OCI-LY1 (cell line): Measurements from ENCODE around the gene CD300LB.

Experiments used
- H2AFZ ChIP-seq: fragments of 200-600 bp; sonication (generic), shearing (Covaris generic); 2 replicates; pipeline ENCODE4 v1.6.0; 2014; ENCODE audit warnings: antibody characterized with exemption, mild to moderate bottlenecking, low read length
- H3F3A ChIP-seq: fragments of 200-600 bp; sonication (generic), shearing (Covaris generic); 2 replicates; pipeline ENCODE4 v1.6.0; 2014; ENCODE audit warnings: mild to moderate bottlenecking, antibody characterized with exemption, low read length, moderate library complexity; ENCODE audit not compliant: insufficient read depth
- H3K27ac ChIP-seq: fragments of 200-600 bp; sonication (generic); 2 replicates; pipeline ENCODE4 v1.5.1; 2014; ENCODE audit warnings: low read length, mixed run types, mild to moderate bottlenecking, low read depth; ENCODE audit not compliant: poor library complexity, severe bottlenecking
- H3K27me3 ChIP-seq: fragments of 200-600 bp; sonication (generic); 2 replicates; pipeline ENCODE4 v1.6.0; 2014; ENCODE audit warnings: antibody characterized with exemption, mild to moderate bottlenecking, low read length, moderate library complexity; ENCODE audit not compliant: insufficient read depth
- H3K36me3 ChIP-seq: fragments of 200-600 bp; sonication (generic); 2 replicates; pipeline ENCODE4 v1.6.1; 2014; ENCODE audit warnings: mild to moderate bottlenecking, antibody characterized with exemption, low read length, moderate library complexity, mixed read lengths; ENCODE audit not compliant: insufficient read depth
- H3K4me1 ChIP-seq: fragments of 200-600 bp; sonication (generic); 2 replicates; pipeline ENCODE4 v1.5.1; 2014; ENCODE audit warnings: mild to moderate bottlenecking, low read length, moderate library complexity; ENCODE audit not compliant: insufficient read depth, severe bottlenecking
- H3K4me2 ChIP-seq: fragments of 200-600 bp; sonication (generic), shearing (Covaris generic); 2 replicates; pipeline ENCODE4 v1.6.1; 2014; ENCODE audit warnings: low read length
- H3K4me3 ChIP-seq: fragments of 200-600 bp; sonication (generic); 2 replicates; pipeline ENCODE4 v1.5.1; 2014; ENCODE audit warnings: low read length, low read depth, mild to moderate bottlenecking, mixed read lengths; ENCODE audit not compliant: poor library complexity, severe bottlenecking
- H3K79me2 ChIP-seq: fragments of 200-600 bp; shearing (Covaris generic); 2 replicates; pipeline ENCODE4 v1.6.1; 2016; ENCODE audit warnings: mixed run types, low read length, mixed read lengths; ENCODE audit not compliant: insufficient read depth
- H3K9ac ChIP-seq: fragments of 200-600 bp; sonication (generic), shearing (Covaris generic); 2 replicates; pipeline ENCODE4 v1.6.1; 2014; ENCODE audit warnings: mild to moderate bottlenecking, low read length, mixed read lengths
- H3K9me2 ChIP-seq: fragments of 200-600 bp; sonication (generic), shearing (Covaris generic); 2 replicates; pipeline ENCODE4 v1.6.1; 2014; ENCODE audit warnings: low read depth, mild to moderate bottlenecking, low read length, mixed read lengths
- H3K9me3 ChIP-seq: fragments of 200-600 bp; shearing (Covaris generic); 2 replicates; pipeline ENCODE4 v1.6.1; 2014; ENCODE audit warnings: low read length, mixed read lengths
- H4K20me1 ChIP-seq: fragments of 200-600 bp; sonication (generic), shearing (Covaris generic); 2 replicates; pipeline ENCODE4 v1.6.0; 2016; ENCODE audit warnings: mild to moderate bottlenecking, low read length; ENCODE audit not compliant: insufficient read depth
- EZH2 ChIP-seq: fragments of 200-600 bp; sonication (generic), shearing (Covaris generic); IDR thresholded peaks from 2 replicates; pipeline ENCODE4 v1.8.0; 2017; ENCODE audit warnings: borderline replicate concordance, mixed run types, mild to moderate bottlenecking, antibody characterized with exemption, low read length, moderate library complexity, mixed read lengths
- TF ChIP-seq, protein P1 (sequence below): fragments of 200-600 bp; sonication (generic), shearing (Covaris generic); IDR thresholded peaks from 2 replicates; pipeline ENCODE4 v1.5.1; 2017; ENCODE audit warnings: mild to moderate bottlenecking, antibody characterized with exemption, low read length, moderate library complexity, mixed read lengths

Gene CD300LB

GRCh38 chr17:74569020-74570003 is 38.0 kb upstream of the CD300LB start:
- Histone ChIP-seq H3F3A (no peaks in the 10 kb centered on the region), H2AFZ (no peak overlapping the region), H3K27me3 (no peaks in the 10 kb centered on the region), H3K9me3 (no peaks in the 10 kb centered on the region), H3K4me2 (no peak overlapping the region), H3K9ac (no peak overlapping the region), H3K9me2 (no peaks in the 10 kb centered on the region), H3K36me3 (no peaks in the 10 kb centered on the region), H3K4me3 (no peak overlapping the region), H3K27ac (no peak overlapping the region), H3K4me1 (no peaks in the 10 kb centered on the region), H3K79me2 (no peaks in the 10 kb centered on the region), H4K20me1 (no peaks in the 10 kb centered on the region)
- no peak for TF ChIP-seq EZH2
- TF ChIP-seq, protein P1, sequence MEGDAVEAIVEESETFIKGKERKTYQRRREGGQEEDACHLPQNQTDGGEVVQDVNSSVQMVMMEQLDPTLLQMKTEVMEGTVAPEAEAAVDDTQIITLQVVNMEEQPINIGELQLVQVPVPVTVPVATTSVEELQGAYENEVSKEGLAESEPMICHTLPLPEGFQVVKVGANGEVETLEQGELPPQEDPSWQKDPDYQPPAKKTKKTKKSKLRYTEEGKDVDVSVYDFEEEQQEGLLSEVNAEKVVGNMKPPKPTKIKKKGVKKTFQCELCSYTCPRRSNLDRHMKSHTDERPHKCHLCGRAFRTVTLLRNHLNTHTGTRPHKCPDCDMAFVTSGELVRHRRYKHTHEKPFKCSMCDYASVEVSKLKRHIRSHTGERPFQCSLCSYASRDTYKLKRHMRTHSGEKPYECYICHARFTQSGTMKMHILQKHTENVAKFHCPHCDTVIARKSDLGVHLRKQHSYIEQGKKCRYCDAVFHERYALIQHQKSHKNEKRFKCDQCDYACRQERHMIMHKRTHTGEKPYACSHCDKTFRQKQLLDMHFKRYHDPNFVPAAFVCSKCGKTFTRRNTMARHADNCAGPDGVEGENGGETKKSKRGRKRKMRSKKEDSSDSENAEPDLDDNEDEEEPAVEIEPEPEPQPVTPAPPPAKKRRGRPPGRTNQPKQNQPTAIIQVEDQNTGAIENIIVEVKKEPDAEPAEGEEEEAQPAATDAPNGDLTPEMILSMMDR = no peak

DNA sequence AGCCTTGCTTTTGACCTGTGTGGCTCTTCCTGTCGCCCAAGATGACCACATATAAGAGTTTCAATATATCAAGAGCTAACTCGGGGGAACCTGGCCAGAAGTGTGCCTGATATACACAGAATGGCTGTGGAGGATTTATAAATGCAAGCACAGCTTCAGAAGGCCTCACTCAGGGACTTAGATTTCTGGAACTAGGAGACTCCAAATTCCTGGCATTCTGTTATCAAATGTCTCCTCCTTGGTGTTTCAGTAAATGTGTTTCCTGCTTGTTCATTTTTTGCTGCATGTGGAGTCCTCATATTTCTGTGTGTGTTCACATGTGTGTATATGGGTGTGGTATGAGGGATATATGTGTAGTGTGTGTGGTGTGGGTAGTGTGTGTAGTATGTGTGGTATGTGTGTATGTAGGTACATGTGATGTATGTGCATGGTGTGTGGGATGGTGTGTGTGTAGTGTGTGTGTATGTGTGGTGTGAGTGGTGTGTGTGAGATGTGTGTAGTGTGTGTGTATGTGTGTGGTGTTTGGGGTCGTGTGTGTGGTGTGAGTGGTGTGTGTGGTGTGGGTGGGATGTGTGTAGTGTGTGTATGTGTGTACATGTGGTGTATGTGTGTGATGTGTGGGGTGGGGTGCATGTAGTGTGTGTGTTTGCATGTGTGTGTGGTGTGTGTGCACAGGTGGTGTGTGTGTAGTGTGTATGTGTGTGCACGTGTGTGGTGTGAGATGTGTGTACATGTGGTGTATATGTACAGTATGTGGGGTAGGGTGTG is 37.0 kb upstream of the CD300LB start:
- H3K27ac ChIP-seq = no peak overlapping the region
- H3K4me1 ChIP-seq = no peaks in the 10 kb centered on the region
- no peak overlapping the region for H3K9ac ChIP-seq

DNA sequence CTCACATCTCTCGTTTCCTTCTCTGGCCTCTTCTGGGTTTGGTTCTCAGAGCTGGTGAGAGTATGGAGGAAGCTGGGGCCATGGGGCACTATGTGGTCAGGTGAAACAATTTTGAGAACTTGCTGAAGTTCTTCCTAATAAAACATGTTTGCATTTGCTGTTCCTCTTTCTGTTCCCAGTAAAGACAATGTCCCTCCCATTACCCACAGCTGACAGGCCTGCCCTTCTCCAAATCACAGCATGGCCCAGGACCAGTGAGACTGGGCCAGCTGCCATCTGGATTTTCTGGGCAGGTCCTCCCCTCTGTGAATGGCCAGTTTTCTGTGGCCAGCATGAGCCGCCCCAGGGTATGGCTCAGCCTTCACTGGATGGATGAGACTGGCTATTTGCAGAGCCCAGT is 36.1 kb upstream of the CD300LB start, which contains the start of gene CD300H:
TSS of gene CD300H (minus strand) at position 113 of the 400 bp plus-strand sequence.
- no peak within 1 kb of the TSS for H3K9ac ChIP-seq
- H3K27ac ChIP-seq = no peak within 1 kb of the TSS
- H3K27me3 ChIP-seq = no peaks in the 10 kb centered on the region
- H3K4me3 ChIP-seq = no peak within 1 kb of the TSS
- no peaks in the 10 kb centered on the region for H3K9me3 ChIP-seq
- no peak within 1 kb of the TSS for H2AFZ ChIP-seq
- no peaks in the 10 kb centered on the region for H3K79me2 ChIP-seq
- H3K4me2 ChIP-seq = no peak within 1 kb of the TSS
- no peak for TF ChIP-seq EZH2
- TF ChIP-seq, protein P1 = no peak
- H3K9me2 ChIP-seq = no peaks in the 10 kb centered on the region
- no peaks in the 10 kb centered on the region for H4K20me1 ChIP-seq
- no peaks in the 10 kb centered on the region for H3F3A ChIP-seq
- H3K4me1 ChIP-seq = no peaks in the 10 kb centered on the region
- no peaks in the 10 kb centered on the region for H3K36me3 ChIP-seq

More for the DNA sequence above, 37.0 kb upstream of the CD300LB start:
- H3F3A ChIP-seq = no peaks in the 10 kb centered on the region
- no peaks in the 10 kb centered on the region for H3K27me3 ChIP-seq
- no peaks in the 10 kb centered on the region for H3K79me2 ChIP-seq
- H3K36me3 ChIP-seq = no peaks in the 10 kb centered on the region
- TF ChIP-seq EZH2 = no peak
- TF ChIP-seq, protein P1 = no peak
- no peaks in the 10 kb centered on the region for H4K20me1 ChIP-seq
- H3K9me3 ChIP-seq = no peaks in the 10 kb centered on the region
- no peak overlapping the region for H2AFZ ChIP-seq
- H3K4me2 ChIP-seq = no peak overlapping the region
- H3K4me3 ChIP-seq = no peak overlapping the region
- no peaks in the 10 kb centered on the region for H3K9me2 ChIP-seq
